Mucosa of descending colon (tissue), 3 donors: ENCODE results near the gene PDCD1LG2. TPM values are rescaled to one million over a fixed set of nuclear protein-coding genes. Genes with fewer than 3 reads are reported as not detected.
A peak's percentile ranks its signal among the peaks of the same experiment; 100 is the strongest.

Experiments used
- ATAC-seq: fragments of 200-7000 bp; cut with Tn5 transposase; one replicate; pipeline ENCODE4 v1.9.1; 2020; ENCODE audit warnings: mild to moderate bottlenecking, moderate library complexity
- DNase-seq, 3 donors: peaks; one replicate each; pipeline ENCODE4 v3.0.0-alpha.2; 2020
- H3K36me3 ChIP-seq: fragments of 200-600 bp; one replicate; pipeline ENCODE4 v1.8.0; 2021; ENCODE audit warnings: low read depth, mild to moderate bottlenecking
- H3K4me1 ChIP-seq: fragments of 200-600 bp; one replicate; pipeline ENCODE4 v1.8.0; 2021; ENCODE audit warnings: low read depth, mild to moderate bottlenecking
- H3K4me3 ChIP-seq: fragments of 200-600 bp; one replicate; pipeline ENCODE4 v1.8.0; 2021; ENCODE audit warnings: mild to moderate bottlenecking
- H3K9me3 ChIP-seq: fragments of 200-600 bp; one replicate; pipeline ENCODE4 v1.8.0; 2021; ENCODE audit warnings: mild to moderate bottlenecking
- intact Hi-C, 2 donors: fragments of 100-400 bp; cut with DNase I in 1 of 2; cut with micrococcal nuclease in 1 of 2; formaldehyde crosslinking; loops; one replicate each; pipeline versions ENCODE4 v1.11.0 to v1.11.1; 2022; cut with DNase I, micrococcal nuclease
- total RNA-seq, 3 donors: library from RNA; stranded (reverse); fragmentation: NEBNext Ultra II Directional in 2 of 3; extraction: Animal tissue kit (Norgen Biotek cat#: 25700) in 2 of 3; gene quantifications; one replicate each; pipeline versions ENCODE4 v1.2.1 to v1.2.4, GENCODE V29; 2021 to 2023
- TF ChIP-seq, protein P1 (sequence below): fragments of 200-600 bp; IDR thresholded peaks from one replicate; pipeline ENCODE4 v1.8.0; 2022; ENCODE audit warnings: antibody characterized with exemption, mild to moderate bottlenecking
- donor health status: DM: no; HTN: no; CAD: no; lungs with moderate emphysema.
- donor health status: DM: no; HTN: no; CAD: no.
- donor health status: DM: no; HTN: yes; CAD: no.

The PDCD1LG2 gene
- total RNA-seq, 3 donors from 2014 or later = 0.20 to 1.2 (median 0.63) TPM

DNA sequence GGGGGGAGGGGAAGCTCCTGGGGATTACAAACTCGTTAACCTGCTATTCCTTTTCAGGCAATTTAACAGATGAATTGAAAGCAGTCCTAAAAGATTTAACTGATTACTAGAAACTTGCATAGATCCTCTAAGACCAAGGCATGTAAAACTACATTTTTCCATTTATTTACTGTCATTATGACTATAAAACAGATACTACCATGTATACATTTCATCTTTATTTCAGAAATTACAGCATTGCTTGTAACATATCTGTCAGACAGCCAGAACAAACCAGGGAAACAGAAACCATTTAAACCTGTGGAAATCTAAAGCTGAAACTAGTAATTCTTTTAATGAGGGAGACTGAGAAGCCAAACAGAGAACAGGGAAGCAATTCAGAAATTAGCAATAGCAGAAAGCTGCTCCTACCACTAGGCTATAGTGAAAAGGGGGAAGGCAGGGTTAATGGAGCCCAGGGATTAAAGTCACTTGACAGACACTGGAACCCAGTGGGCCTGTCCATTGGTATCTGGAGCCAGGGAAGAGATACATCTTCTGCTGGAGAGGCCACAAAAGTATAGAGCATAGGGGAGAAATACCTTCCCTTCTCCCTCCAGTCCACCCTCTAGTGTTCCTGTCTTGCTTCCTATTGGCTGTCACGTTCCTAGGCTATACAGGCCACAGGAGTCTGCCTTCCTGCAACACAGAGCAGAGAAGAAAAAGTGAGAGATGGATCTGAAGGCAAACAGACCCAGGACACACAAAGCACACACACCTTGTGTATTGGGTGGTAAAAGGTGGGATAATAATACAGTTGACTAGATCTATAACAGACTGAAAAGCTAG lies 33.8 kb downstream of the PDCD1LG2 start:
- DNase-seq (no peak), ATAC-seq (no peak)
- TF ChIP-seq, protein P1, sequence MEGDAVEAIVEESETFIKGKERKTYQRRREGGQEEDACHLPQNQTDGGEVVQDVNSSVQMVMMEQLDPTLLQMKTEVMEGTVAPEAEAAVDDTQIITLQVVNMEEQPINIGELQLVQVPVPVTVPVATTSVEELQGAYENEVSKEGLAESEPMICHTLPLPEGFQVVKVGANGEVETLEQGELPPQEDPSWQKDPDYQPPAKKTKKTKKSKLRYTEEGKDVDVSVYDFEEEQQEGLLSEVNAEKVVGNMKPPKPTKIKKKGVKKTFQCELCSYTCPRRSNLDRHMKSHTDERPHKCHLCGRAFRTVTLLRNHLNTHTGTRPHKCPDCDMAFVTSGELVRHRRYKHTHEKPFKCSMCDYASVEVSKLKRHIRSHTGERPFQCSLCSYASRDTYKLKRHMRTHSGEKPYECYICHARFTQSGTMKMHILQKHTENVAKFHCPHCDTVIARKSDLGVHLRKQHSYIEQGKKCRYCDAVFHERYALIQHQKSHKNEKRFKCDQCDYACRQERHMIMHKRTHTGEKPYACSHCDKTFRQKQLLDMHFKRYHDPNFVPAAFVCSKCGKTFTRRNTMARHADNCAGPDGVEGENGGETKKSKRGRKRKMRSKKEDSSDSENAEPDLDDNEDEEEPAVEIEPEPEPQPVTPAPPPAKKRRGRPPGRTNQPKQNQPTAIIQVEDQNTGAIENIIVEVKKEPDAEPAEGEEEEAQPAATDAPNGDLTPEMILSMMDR = no peak
- H3K36me3 ChIP-seq = no peaks in the 10 kb centered on the region
- no peaks in the 10 kb centered on the region for H3K9me3 ChIP-seq
- H3K4me3 ChIP-seq = no peak overlapping the region
- H3K4me1 ChIP-seq = no peaks in the 10 kb centered on the region
- intact Hi-C loops = no loop called here

DNA sequence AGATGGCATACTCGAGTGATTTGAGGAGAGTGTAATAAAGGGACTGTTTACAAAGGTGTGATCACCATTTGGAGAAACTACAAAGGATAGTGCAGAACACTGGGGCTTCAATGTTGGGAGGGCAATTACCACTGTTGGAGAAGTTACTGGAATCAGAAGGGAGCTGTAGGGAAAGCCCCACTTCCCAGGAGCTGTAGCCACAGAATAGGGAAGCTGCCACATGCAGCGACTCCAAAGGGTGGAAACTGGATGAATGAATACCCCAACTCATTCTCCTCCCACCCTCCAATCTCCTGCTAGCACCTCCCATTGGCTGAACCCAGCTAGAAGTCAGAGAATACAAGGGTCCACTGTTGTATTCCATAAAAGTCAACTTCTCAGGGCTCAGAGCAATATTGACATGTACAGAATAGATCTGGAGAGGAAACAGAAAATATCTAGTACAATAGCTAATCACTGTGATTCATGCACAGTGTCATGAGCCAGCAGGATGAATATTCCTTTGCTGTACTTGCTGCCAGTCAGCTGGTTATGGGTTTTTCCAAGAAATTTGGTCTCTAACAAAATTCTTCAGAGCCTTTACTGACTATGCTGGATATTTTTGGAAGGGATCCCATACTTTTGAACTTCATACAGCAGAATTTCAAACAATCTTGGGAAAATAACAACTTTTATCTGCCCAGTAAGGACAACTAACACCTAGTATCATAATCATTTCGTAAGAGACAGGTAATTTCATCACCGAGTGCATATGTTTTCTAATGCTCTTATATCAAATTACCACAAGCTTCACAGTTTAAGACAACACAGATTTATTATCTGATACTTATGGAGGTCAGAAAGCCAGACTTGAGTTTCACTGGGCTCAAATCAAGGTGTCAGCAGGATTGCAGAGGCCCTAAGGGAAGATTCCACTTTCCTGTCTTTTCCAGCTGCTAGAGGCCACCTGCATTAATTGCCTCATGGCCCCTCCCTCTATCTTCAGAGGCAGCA lies 39.6 kb downstream of the PDCD1LG2 start:
- H3K9me3 ChIP-seq = no peaks in the 10 kb centered on the region
- H3K4me1 ChIP-seq = no peaks in the 10 kb centered on the region
- peak; percentile 26 for ATAC-seq
- intact Hi-C loops = no loop called here
- H3K4me3 ChIP-seq = no peak overlapping the region
- TF ChIP-seq, protein P1 = no peak
- DNase-seq = no peak
- no peaks in the 10 kb centered on the region for H3K36me3 ChIP-seq

DNA sequence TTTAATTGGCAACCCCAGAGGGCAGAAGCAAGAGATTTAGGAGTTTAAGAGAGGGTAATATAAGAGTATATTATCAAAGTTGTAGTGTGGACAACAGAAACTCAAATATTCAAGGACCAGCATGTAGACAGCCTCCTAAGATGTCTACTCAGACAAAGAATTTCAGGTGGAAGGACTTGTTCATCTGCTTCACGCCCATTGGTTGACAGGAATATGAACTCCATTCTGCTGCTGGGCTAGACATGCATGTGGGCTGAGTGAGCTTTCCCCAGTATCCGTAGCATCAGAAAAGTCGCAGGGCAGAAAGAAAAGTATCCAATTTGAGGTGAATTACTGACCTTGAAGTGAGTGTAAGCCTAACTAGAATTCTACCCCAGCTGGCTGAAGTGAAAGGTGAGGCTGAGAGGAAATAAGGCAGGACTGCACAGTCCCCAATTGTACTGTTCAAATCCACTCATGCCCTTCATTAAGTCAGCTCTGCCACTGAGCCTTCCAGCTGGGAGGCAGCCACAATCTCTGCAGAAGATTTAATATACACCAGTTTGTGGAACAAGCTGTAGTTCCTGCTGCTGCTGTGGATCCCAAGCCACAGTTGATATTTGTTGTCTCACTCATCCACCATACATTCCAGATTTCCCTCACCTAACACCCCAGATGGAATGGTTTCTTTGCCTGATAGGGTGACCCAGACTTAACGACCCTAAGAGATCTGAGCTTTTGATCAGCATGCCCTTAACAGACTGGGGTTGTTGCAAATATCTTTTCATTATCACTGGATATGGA lies 41.2 kb downstream of the PDCD1LG2 start:
- intact Hi-C loops = no loop called here
- Histone ChIP-seq H3K9me3 (no peaks in the 10 kb centered on the region), H3K4me1 (no peaks in the 10 kb centered on the region), H3K4me3 (no peak overlapping the region), H3K36me3 (no peaks in the 10 kb centered on the region)
- TF ChIP-seq, protein P1 = no peak
- ATAC-seq = no peak
- no peak for DNase-seq

DNA sequence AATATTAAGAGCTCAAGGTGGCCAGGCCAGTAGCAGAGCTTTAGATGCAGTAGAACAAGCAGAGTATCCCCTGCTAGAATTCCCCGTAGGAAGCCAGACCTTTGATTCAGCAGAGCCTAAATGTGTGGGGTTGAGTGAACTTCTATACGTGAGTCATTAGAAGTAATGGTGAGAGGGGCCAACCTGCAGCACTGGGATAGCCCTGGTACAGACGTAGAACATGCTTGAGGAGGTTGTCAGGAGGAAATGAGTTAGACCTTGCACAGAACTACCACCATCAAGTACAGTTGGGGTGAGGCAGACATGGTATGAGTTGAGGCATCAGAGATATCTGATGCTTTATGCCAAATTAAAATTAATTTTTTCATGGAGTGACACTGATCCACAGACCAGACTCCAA lies 42.0 kb downstream of the PDCD1LG2 start:
- TF ChIP-seq, protein P1 = no peak
- intact Hi-C loops = no loop called here
- DNase-seq = no peak
- Histone ChIP-seq H3K4me1 (no peaks in the 10 kb centered on the region), H3K4me3 (no peak overlapping the region), H3K9me3 (no peaks in the 10 kb centered on the region), H3K36me3 (no peaks in the 10 kb centered on the region)
- no peak for ATAC-seq

DNA sequence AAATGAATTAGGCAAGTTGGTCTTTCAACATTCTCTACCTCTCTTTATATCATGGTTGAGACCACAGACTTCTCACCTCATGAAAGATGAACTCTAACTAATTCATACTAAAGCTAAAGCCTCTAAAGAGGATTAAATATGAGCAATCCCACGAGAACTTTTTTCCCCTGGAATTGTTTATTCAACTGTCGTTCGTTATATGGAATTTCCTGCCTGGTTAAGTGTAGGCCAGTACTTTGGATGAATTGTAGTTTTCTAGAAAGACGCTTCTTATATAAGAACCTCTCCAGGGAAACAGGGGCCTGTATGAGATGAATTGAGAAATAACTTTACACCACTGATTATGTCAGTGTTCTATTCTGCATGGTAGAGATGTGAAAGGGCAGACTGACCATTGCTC lies 42.9 kb downstream of the PDCD1LG2 start:
- TF ChIP-seq, protein P1 = no peak
- intact Hi-C loops = no loop called here
- Histone ChIP-seq H3K4me1 (no peaks in the 10 kb centered on the region), H3K36me3 (no peaks in the 10 kb centered on the region), H3K4me3 (no peak overlapping the region), H3K9me3 (no peaks in the 10 kb centered on the region)
- ATAC-seq (no peak), DNase-seq (no peak)
